DND-41 (cell line): ENCODE measurements around the gene ANO6.
A peak's percentile ranks its signal among the peaks of the same experiment; 100 is the strongest.

Source experiments
- ATAC-seq: fragments of 200-7000 bp; cut with Tn5 transposase; 3 replicates; pipeline ENCODE4 v1.9.1; 2021; ENCODE audit warnings: low read depth; ENCODE audit not compliant: insufficient read depth
- DNase-seq: peaks from one replicate; pipeline ENCODE4 v3.0.0-alpha.2; 2020
- H2AFZ ChIP-seq: 2 replicates; pipeline ENCODE4 v1.6.0; 2012; ENCODE audit warnings: low read depth, low read length
- H3K27ac ChIP-seq: 2 replicates; pipeline ENCODE4 v1.5.1; 2012; ENCODE audit warnings: low read length, inconsistent platforms
- H3K27me3 ChIP-seq: fragments of 200-600 bp; sonication (generic); 2 replicates; pipeline ENCODE4 v1.6.0; 2012; ENCODE audit warnings: low read length, mild to moderate bottlenecking, inconsistent platforms; ENCODE audit not compliant: insufficient read depth, poor library complexity
- H3K36me3 ChIP-seq: 2 replicates; pipeline ENCODE4 v1.5.1; 2012; ENCODE audit warnings: low read length, inconsistent platforms; ENCODE audit not compliant: insufficient read depth
- H3K4me1 ChIP-seq: 2 replicates; pipeline ENCODE4 v1.5.1; 2012; ENCODE audit warnings: mild to moderate bottlenecking, low read length; ENCODE audit not compliant: insufficient read depth
- H3K4me2 ChIP-seq: 2 replicates; pipeline ENCODE4 v1.6.0; 2012; ENCODE audit warnings: mild to moderate bottlenecking, moderate library complexity, low read length, inconsistent platforms; ENCODE audit not compliant: insufficient read depth
- H3K4me3 ChIP-seq, 2 experiments: fragments of 200-600 bp in 1 of 2; shearing (Covaris generic) in 1 of 2; 2 replicates each; pipeline ENCODE4 v1.5.1; 2012 to 2016; ENCODE audit warnings: inconsistent platforms in 2 of 2, low read length in 2 of 2, mild to moderate bottlenecking in 2 of 2, low read depth in 1 of 2, moderate library complexity in 1 of 2
- H3K79me2 ChIP-seq: 2 replicates; pipeline ENCODE4 v1.6.0; 2012; ENCODE audit warnings: low read length, inconsistent platforms; ENCODE audit not compliant: insufficient read depth
- H3K9ac ChIP-seq: 2 replicates; pipeline ENCODE4 v1.6.0; 2012; ENCODE audit warnings: low read depth, mild to moderate bottlenecking, inconsistent platforms, low read length, moderate library complexity
- H3K9me3 ChIP-seq: 2 replicates; pipeline ENCODE4 v1.5.1; 2012; ENCODE audit warnings: low read length, moderate library complexity, mild to moderate bottlenecking, inconsistent platforms; ENCODE audit not compliant: insufficient read depth, severe bottlenecking
- H4K20me1 ChIP-seq: 2 replicates; pipeline ENCODE4 v1.6.0; 2012; ENCODE audit warnings: low read length; ENCODE audit not compliant: insufficient read depth
- EZH2 ChIP-seq: IDR thresholded peaks from 3 replicates; pipeline ENCODE4 v1.6.1; 2012; ENCODE audit warnings: borderline replicate concordance, low read depth, mild to moderate bottlenecking, moderate library complexity, low read length, inconsistent platforms; ENCODE audit not compliant: severe bottlenecking
- TF ChIP-seq, protein P1 (sequence below): IDR thresholded peaks from 2 replicates; pipeline ENCODE4 v1.5.1; 2012; ENCODE audit warnings: borderline replicate concordance, low read length, moderate library complexity, mild to moderate bottlenecking; ENCODE audit not compliant: poor library complexity, severe bottlenecking; ENCODE audit errors: extremely low read depth

ANO6 gene

DNA sequence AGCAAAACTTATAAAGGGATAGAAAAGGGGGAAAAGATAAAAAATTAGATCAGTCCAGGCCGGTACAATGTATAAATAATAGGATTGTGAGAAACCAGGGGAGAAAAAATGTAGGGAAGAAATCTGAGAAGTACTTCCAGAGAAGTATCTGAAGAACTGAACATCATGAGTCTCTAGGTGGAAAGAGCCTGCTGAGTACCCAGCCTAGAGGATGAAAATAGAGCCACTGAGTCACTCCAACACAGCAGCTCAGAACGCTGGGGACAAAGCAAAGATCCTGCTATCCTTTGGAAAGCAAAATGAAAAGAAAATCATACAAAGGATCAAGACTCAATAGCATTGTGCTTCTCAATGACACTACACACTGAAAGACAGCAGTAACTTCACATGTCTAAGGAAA is 138.0 kb downstream of the ANO6 start:
- TF ChIP-seq EZH2, result no peak
- TF ChIP-seq, protein P1, sequence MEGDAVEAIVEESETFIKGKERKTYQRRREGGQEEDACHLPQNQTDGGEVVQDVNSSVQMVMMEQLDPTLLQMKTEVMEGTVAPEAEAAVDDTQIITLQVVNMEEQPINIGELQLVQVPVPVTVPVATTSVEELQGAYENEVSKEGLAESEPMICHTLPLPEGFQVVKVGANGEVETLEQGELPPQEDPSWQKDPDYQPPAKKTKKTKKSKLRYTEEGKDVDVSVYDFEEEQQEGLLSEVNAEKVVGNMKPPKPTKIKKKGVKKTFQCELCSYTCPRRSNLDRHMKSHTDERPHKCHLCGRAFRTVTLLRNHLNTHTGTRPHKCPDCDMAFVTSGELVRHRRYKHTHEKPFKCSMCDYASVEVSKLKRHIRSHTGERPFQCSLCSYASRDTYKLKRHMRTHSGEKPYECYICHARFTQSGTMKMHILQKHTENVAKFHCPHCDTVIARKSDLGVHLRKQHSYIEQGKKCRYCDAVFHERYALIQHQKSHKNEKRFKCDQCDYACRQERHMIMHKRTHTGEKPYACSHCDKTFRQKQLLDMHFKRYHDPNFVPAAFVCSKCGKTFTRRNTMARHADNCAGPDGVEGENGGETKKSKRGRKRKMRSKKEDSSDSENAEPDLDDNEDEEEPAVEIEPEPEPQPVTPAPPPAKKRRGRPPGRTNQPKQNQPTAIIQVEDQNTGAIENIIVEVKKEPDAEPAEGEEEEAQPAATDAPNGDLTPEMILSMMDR, result no peak
- Histone ChIP-seq H3K4me1 (no peaks in the 10 kb centered on the region), H3K4me3 (no peak overlapping the region), H2AFZ (no peak overlapping the region), H3K27me3 (no peaks in the 10 kb centered on the region), H3K4me2 (no peak overlapping the region), H3K79me2 (no peaks in the 10 kb centered on the region), H3K36me3 (peaks cover 75% of the 10 kb centered on the region), H4K20me1 (no peaks in the 10 kb centered on the region), H3K27ac (peak overlapping the region; percentile 39; the same call in 1 of the 2 replicates), H3K9ac (no peak overlapping the region), H3K9me3 (peaks cover 6% of the 10 kb centered on the region)
- DNase-seq (no peak), ATAC-seq (no peak)

DNA sequence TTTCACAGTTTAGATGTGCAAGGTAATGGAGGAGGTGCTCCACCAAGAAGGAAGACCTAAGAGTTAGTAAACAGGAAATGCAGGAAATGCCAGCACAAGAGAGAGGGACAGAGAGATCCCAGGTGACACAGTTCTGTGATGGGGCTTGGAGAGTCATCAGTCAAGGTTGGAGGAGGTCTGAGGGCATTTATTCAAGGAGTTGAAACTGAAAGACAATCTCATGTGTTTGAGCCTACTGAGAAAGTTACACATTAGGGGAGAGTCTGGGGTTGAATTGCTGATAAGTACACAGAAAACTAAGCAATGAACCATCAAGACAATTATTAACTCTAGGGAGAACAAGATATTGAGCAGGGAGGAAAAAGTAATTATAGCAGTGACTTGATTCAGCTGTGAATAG is 138.5 kb downstream of the ANO6 start:
- Histone ChIP-seq H3K4me1 (no peaks in the 10 kb centered on the region), H3K9ac (no peak overlapping the region), H3K27me3 (no peaks in the 10 kb centered on the region), H3K9me3 (peaks cover 6% of the 10 kb centered on the region), H3K79me2 (no peaks in the 10 kb centered on the region), H3K27ac (peak overlapping the region; percentile 39; the same call in 1 of the 2 replicates), H3K4me2 (no peak overlapping the region), H4K20me1 (no peaks in the 10 kb centered on the region), H3K36me3 (peaks cover 72% of the 10 kb centered on the region), H3K4me3 (no peak overlapping the region), H2AFZ (no peak overlapping the region)
- TF ChIP-seq EZH2, result no peak
- TF ChIP-seq, protein P1, result no peak
- no peak for DNase-seq
- peak; percentile 49; the same call in 2 of the 3 replicates for ATAC-seq

DNA sequence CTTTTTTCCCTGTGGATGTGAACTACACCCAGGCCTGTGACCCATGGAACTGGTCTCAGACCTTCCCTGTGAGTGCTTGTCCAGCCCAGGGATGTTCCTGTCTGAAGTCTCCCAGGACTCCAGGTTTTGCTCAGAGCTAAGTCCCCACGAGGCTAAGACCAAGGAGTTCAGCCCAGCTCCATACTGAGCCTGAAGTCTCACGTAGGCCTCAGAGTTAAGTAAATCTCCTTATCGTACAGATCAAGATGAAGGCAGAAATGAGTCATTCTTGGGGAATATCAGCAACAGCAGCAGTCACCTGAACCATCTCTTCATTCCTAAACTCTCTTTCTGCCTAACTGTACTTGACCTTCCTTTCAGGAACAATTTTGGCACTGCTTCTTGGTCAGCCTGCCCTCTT is 139.8 kb downstream of the ANO6 start:
- Histone ChIP-seq H4K20me1 (no peaks in the 10 kb centered on the region), H2AFZ (no peak overlapping the region), H3K27me3 (no peaks in the 10 kb centered on the region), H3K4me2 (no peak overlapping the region), H3K9ac (no peak overlapping the region), H3K4me1 (no peaks in the 10 kb centered on the region), H3K36me3 (peaks cover 69% of the 10 kb centered on the region), H3K27ac (no peak overlapping the region), H3K9me3 (peaks cover under 1% of the 10 kb centered on the region), H3K4me3 (no peak overlapping the region), H3K79me2 (no peaks in the 10 kb centered on the region)
- DNase-seq, result no peak
- no peak for ATAC-seq
- TF ChIP-seq, protein P1, result no peak
- TF ChIP-seq EZH2, result no peak
